Lung (tissue), 12 donors: ENCODE results near the gene WHRN. TPM values are rescaled to one million over a fixed set of nuclear protein-coding genes. Genes with fewer than 3 reads are reported as not detected.

Experiments
- ATAC-seq: fragments of 200-7000 bp; cut with Tn5 transposase; one replicate; pipeline ENCODE4 v1.9.1; 2020; ENCODE audit warnings: moderate number of reproducible peaks; ENCODE audit not compliant: insufficient read depth, low FRiP score
- DNase-seq, 3 donors: peaks; one replicate each; pipeline ENCODE4 v3.0.0-alpha.2; 2013 to 2017
- H3K27ac ChIP-seq, 2 donors: one replicate each; pipeline ENCODE4 v1.5.1; 2013; ENCODE audit warnings: mild to moderate bottlenecking in 2 of 2, moderate library complexity in 2 of 2, control low read depth in 1 of 2, inconsistent platforms in 1 of 2, low read depth in 1 of 2, low read length in 1 of 2
- H3K27me3 ChIP-seq, 3 donors: one replicate each; pipeline ENCODE4 v1.5.1; 2013; ENCODE audit warnings: low read length in 2 of 3; ENCODE audit not compliant: control insufficient read depth in 3 of 3, insufficient read depth in 3 of 3
- H3K36me3 ChIP-seq, 4 donors: one replicate each; pipeline ENCODE4 v1.5.1; 2013; ENCODE audit warnings: low read length in 4 of 4, mild to moderate bottlenecking in 1 of 4, moderate library complexity in 1 of 4; ENCODE audit not compliant: control insufficient read depth in 4 of 4, insufficient read depth in 4 of 4
- H3K4me1 ChIP-seq, 5 donors: one replicate each; pipeline ENCODE4 v1.5.1; 2013; ENCODE audit warnings: low read length in 5 of 5, mild to moderate bottlenecking in 2 of 5, moderate library complexity in 1 of 5; ENCODE audit not compliant: control insufficient read depth in 5 of 5, insufficient read depth in 5 of 5
- H3K4me3 ChIP-seq: one replicate; pipeline ENCODE4 v1.5.1; 2013; ENCODE audit warnings: mild to moderate bottlenecking, control low read depth, moderate library complexity
- H3K9ac ChIP-seq, 2 donors: one replicate each; pipeline ENCODE4 v1.5.1; 2013; ENCODE audit warnings: low read length in 2 of 2, control low read depth in 1 of 2; ENCODE audit not compliant: insufficient read depth in 1 of 2
- H3K9me3 ChIP-seq, 4 donors: one replicate each; pipeline ENCODE4 v1.5.1; 2013; ENCODE audit warnings: low read length in 3 of 4, mild to moderate bottlenecking in 1 of 4, moderate library complexity in 1 of 4; ENCODE audit not compliant: control insufficient read depth in 4 of 4, insufficient read depth in 3 of 4
- WGBS, 2 donors: extraction: QIAGEN DNeasy Blood & Tissue Kit; methylation state at CpG; one replicate each; pipeline ENCODE4 v1.1.7; 2013; 5-methylcytosine and 5-hydroxymethylcytosine counted together
- polyA plus RNA-seq, 2 donors: library from polyadenylated mRNA; stranded (reverse); fragments of 200-250 nt; gene quantifications; one replicate each; pipeline ENCODE4 v1.2.1, GENCODE V29; 2013
- total RNA-seq, 2 donors: library from RNA; depleted of rRNA in 1 of 2; stranded (reverse); fragments of >200 nt in 1 of 2; gene quantifications; one replicate each; pipeline ENCODE4 v1.2.1, GENCODE V29; 2014 to 2021
- TF ChIP-seq, protein P1 (sequence below): IDR thresholded peaks from 2 replicates; pipeline ENCODE4 v1.5.1; 2012; ENCODE audit warnings: mild to moderate bottlenecking; ENCODE audit errors: control extremely low read depth, extremely low read depth
- donor health status: control.
- donor health status: control.
- donor health status: Bipolar disorder and iron deficiency.
- donor health status: healthy.
- donor health status: DM: yes; HTN: yes; CAD: no.

WHRN gene
- total and polyA plus RNA-seq, 4 donors, result 3.1 to 11.7 (median 5.6) TPM

GRCh38 chr9:114472765-114473446 is 32.4 kb downstream of the WHRN start:
- Histone ChIP-seq H3K4me1 (no peaks in the 10 kb centered on the region), H3K36me3 (peaks cover 0 to 5% (median 1%) of the 10 kb centered on the region in 4 donors), H3K27ac (no peak overlapping the region), H3K9me3 (peaks cover 0 to 6% (median 2%) of the 10 kb centered on the region in 4 donors), H3K4me3 (no peak overlapping the region), H3K9ac (no peak overlapping the region), H3K27me3 (no peaks in the 10 kb centered on the region)
- TF ChIP-seq, protein P1, sequence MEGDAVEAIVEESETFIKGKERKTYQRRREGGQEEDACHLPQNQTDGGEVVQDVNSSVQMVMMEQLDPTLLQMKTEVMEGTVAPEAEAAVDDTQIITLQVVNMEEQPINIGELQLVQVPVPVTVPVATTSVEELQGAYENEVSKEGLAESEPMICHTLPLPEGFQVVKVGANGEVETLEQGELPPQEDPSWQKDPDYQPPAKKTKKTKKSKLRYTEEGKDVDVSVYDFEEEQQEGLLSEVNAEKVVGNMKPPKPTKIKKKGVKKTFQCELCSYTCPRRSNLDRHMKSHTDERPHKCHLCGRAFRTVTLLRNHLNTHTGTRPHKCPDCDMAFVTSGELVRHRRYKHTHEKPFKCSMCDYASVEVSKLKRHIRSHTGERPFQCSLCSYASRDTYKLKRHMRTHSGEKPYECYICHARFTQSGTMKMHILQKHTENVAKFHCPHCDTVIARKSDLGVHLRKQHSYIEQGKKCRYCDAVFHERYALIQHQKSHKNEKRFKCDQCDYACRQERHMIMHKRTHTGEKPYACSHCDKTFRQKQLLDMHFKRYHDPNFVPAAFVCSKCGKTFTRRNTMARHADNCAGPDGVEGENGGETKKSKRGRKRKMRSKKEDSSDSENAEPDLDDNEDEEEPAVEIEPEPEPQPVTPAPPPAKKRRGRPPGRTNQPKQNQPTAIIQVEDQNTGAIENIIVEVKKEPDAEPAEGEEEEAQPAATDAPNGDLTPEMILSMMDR, result no peak
- DNase-seq (no peak), ATAC-seq (no peak)
- 80 to 86% methylated on average over 12 of the region's 12 CpGs for WGBS, 2 donors

- H3K9ac ChIP-seq, result no peak overlapping the region
- H3K4me1 ChIP-seq, result peaks cover 0 to 2% (median 0%) of the 10 kb centered on the region in 5 donors
- TF ChIP-seq, protein P1, result no peak
- H3K4me3 ChIP-seq, result no peak overlapping the region
- ATAC-seq (no peak), DNase-seq (no peak)
- H3K27ac ChIP-seq, result no peak overlapping the region
- H3K9me3 ChIP-seq, result peaks cover 0 to 6% (median 2%) of the 10 kb centered on the region in 4 donors
- H3K36me3 ChIP-seq, result peaks cover 0 to 5% (median 0%) of the 10 kb centered on the region in 4 donors
- no peaks in the 10 kb centered on the region for H3K27me3 ChIP-seq
- 83 to 85% methylated on average over 4 of the region's 4 CpGs for WGBS, 2 donors
Observed at GRCh38 chr9:114471157-114471556, 34.1 kb downstream of the WHRN start.

DNA sequence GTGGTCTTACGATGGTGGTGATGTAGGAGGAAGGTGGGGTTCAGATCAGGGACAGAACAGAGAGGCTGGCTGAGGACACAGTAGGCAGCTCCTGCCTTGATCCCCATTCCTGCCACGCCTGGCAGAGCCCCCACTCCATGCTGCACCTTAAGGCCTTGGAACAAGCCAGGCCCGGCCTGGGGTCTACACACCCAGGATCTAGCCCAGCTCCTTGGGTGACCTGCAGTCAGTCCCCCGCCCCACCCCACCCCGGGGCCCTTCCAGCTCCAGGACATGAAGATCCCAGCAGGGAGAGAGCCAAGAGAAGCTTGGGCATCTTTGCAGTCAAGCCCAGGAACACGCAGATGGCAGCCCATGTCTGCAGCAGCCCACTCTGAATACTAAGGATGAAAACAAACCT is 34.7 kb downstream of the WHRN start:
- no peak overlapping the region for H3K9ac ChIP-seq
- peaks cover 0 to 2% (median 0%) of the 10 kb centered on the region in 5 donors for H3K4me1 ChIP-seq
- WGBS, 2 donors, result 91 to 94% methylated on average over 6 of the region's 6 CpGs
- DNase-seq, result no peak
- H3K27ac ChIP-seq, result no peak overlapping the region
- TF ChIP-seq, protein P1, result no peak
- H3K36me3 ChIP-seq, result peaks cover 0 to 5% (median 0%) of the 10 kb centered on the region in 4 donors
- no peak for ATAC-seq
- peaks cover 0 to 6% (median 2%) of the 10 kb centered on the region in 4 donors for H3K9me3 ChIP-seq
- H3K27me3 ChIP-seq, result no peaks in the 10 kb centered on the region
- no peak overlapping the region for H3K4me3 ChIP-seq

DNA sequence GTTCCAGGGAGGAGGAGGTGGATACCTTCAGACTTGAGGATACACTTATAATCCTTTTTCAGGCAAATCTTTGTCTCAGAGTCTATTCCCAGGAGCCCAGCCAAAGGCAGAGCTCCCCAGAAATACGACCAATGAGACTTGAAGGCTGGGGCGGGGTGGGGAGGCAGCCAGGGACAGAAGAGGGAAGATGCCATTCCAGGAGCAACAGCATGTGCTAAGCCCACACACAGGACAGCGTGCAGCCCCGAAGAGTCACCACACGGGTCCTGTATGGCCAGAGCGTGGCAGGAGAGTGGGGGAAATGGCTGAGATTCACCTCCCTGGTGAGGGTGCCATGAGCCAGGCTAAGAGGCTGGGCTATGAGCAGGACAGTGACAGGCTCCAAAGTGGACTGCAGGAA is 35.2 kb downstream of the WHRN start:
- TF ChIP-seq, protein P1, result no peak
- no peak overlapping the region for H3K27ac ChIP-seq
- DNase-seq (no peak), ATAC-seq (no peak)
- no peak overlapping the region for H3K4me3 ChIP-seq
- WGBS, 2 donors, result 92 to 94% methylated on average over 6 of the region's 6 CpGs
- H3K36me3 ChIP-seq, result peaks cover 0 to 5% (median 0%) of the 10 kb centered on the region in 4 donors
- H3K9me3 ChIP-seq, result peaks cover 0 to 6% (median 2%) of the 10 kb centered on the region in 4 donors
- no peaks in the 10 kb centered on the region for H3K27me3 ChIP-seq
- peaks cover 0 to 2% (median 0%) of the 10 kb centered on the region in 5 donors for H3K4me1 ChIP-seq
- H3K9ac ChIP-seq, result no peak overlapping the region
